A549 (cell line): ENCODE results near the gene PRSS57.

Experiments used
- BHLHE40 ChIP-seq: IDR thresholded peaks from 2 replicates; pipeline ENCODE4 v1.6.1; 2012; ENCODE audit warnings: low read depth, low read length, inconsistent platforms
- CTCF ChIP-seq: fragments of >200 bp; sonication (Bioruptor Twin); formaldehyde crosslinking; IDR thresholded peaks from 3 replicates; pipeline ENCODE4 v1.5.1; 2016
- ELK1 ChIP-seq: fragments of 150-350 bp; IDR thresholded peaks from 2 replicates; pipeline ENCODE4 v1.6.1; 2014; ENCODE audit warnings: low read depth, mild to moderate bottlenecking, low read length
- FOXS1 ChIP-seq: fragments of 250-450 bp; sonication (Bioruptor Pico); IDR thresholded peaks from 2 replicates; pipeline ENCODE4 v1.5.0; 2020; ENCODE audit warnings: mild to moderate bottlenecking, moderate library complexity
- MYC ChIP-seq: IDR thresholded peaks from 2 replicates; pipeline ENCODE4 v1.6.1; 2012; ENCODE audit warnings: mild to moderate bottlenecking, inconsistent platforms, low read length, improper control_type of control experiment, borderline replicate concordance
- POLR2A ChIP-seq: IDR thresholded peaks from 2 replicates; pipeline ENCODE4 v1.6.1; 2012; ENCODE audit warnings: mild to moderate bottlenecking, low read length
- RCOR1 ChIP-seq: fragments of 150-350 bp; IDR thresholded peaks from 2 replicates; pipeline ENCODE4 v1.6.1; 2014; ENCODE audit warnings: antibody characterized with exemption, low read length, low read depth
- USF2 ChIP-seq: fragments of 450-650 bp; IDR thresholded peaks from 2 replicates; pipeline ENCODE4 v1.6.1; 2014; ENCODE audit warnings: antibody characterized with exemption
- TF ChIP-seq, protein P1 (sequence below): IDR thresholded peaks from 2 replicates; pipeline ENCODE4 v1.6.1; 2012

DNA sequence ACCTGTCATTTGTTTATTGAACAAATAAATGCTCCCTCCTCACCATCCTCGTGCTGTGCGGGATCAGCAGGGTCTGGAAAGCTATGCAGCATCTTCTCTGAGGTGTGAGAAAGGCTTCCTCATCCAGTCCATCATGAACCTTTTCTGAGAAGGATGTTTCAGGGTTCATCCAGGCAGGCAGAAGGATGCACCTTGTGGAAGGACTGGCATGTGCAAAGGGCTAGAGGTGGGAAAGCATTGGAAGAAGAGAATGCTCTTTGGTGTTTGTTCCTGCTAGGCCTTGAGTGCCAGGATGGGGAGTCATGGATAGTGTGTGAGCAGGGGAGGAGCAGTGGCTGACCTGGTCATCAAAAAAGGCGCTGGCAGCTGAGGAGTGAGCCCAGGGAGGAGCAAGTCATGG lies 20.1 kb upstream of the PRSS57 start:
- TF ChIP-seq BHLHE40 (no peak), CTCF (no peak), USF2 (no peak), ELK1 (no peak), POLR2A (no peak), RCOR1 (no peak), MYC (no peak), FOXS1 (no peak)
- TF ChIP-seq, protein P1, sequence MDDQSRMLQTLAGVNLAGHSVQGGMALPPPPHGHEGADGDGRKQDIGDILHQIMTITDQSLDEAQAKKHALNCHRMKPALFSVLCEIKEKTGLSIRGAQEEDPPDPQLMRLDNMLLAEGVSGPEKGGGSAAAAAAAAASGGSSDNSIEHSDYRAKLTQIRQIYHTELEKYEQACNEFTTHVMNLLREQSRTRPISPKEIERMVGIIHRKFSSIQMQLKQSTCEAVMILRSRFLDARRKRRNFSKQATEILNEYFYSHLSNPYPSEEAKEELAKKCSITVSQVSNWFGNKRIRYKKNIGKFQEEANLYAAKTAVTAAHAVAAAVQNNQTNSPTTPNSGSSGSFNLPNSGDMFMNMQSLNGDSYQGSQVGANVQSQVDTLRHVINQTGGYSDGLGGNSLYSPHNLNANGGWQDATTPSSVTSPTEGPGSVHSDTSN = no peak
